K562 (cell line): ENCODE results near the gene NDUFB1. TPM values are rescaled to one million over a fixed set of nuclear protein-coding genes. Genes with fewer than 3 reads are reported as not detected.

Experiments
- AFF4 ChIP-seq: sonication (generic); formaldehyde crosslinking; IDR thresholded peaks from 2 replicates; pipeline ENCODE4 v1.8.0; 2023; ENCODE audit warnings: mild to moderate bottlenecking, missing genetic modification reagents
- BRCA1 ChIP-seq, 2 experiments: fragments of 450-650 bp in 1 of 2; sonication (generic) in 1 of 2; formaldehyde crosslinking in 1 of 2; IDR thresholded peaks; 2 replicates each; pipeline versions ENCODE4 v1.5.0 to v1.6.1; 2017 to 2020; ENCODE audit warnings: mild to moderate bottlenecking in 1 of 2, missing genetic modification reagents in 1 of 2
- CCAR2 ChIP-seq: fragments of 200-400 bp; formaldehyde crosslinking; IDR thresholded peaks from 2 replicates; pipeline ENCODE4 v1.6.1; 2017; ENCODE audit warnings: mild to moderate bottlenecking, low read depth, low read length
- CXXC5 ChIP-seq: fragments of 250-450 bp; sonication (Bioruptor Pico); IDR thresholded peaks from 2 replicates; pipeline ENCODE4 v1.8.0; 2022; ENCODE audit warnings: inconsistent platforms, mild to moderate bottlenecking, moderate library complexity
- ERF ChIP-seq: fragments of 450-650 bp; formaldehyde crosslinking; IDR thresholded peaks from 2 replicates; pipeline ENCODE4 v1.4.0; 2020; ENCODE audit warnings: mild to moderate bottlenecking, mixed read lengths
- HDGF ChIP-seq: fragments of 450-650 bp; IDR thresholded peaks from 2 replicates; pipeline ENCODE4 v1.6.1; 2016
- HEY1 ChIP-seq: fragments of 250-450 bp; sonication (Bioruptor Pico); IDR thresholded peaks from 2 replicates; pipeline ENCODE4 v1.5.0; 2020; ENCODE audit warnings: mild to moderate bottlenecking, moderate library complexity, borderline replicate concordance
- HOXB6 ChIP-seq: fragments of 250-450 bp; sonication (Bioruptor Pico); IDR thresholded peaks from 2 replicates; pipeline ENCODE4 v1.5.1; 2022; ENCODE audit warnings: mild to moderate bottlenecking, borderline replicate concordance
- POLR2B ChIP-seq: fragments of 450-650 bp; IDR thresholded peaks from 2 replicates; pipeline ENCODE4 v1.6.1; 2018; ENCODE audit warnings: low read depth; ENCODE audit not compliant: partially characterized antibody
- POLR2G ChIP-seq: fragments of 200-400 bp; formaldehyde crosslinking; IDR thresholded peaks from 2 replicates; pipeline ENCODE4 v1.6.1; 2017; ENCODE audit warnings: low read depth, mild to moderate bottlenecking, antibody characterized with exemption, low read length, moderate library complexity
- RBBP5 ChIP-seq: fragments of 200-600 bp; sonication (generic); IDR thresholded peaks from 2 replicates; pipeline ENCODE4 v1.6.1; 2012; ENCODE audit warnings: borderline replicate concordance, mild to moderate bottlenecking, low read length, control low read depth, inconsistent platforms; ENCODE audit not compliant: insufficient read depth, poor library complexity, severe bottlenecking
- RBM25 ChIP-seq: fragments of 200-400 bp; formaldehyde crosslinking; IDR thresholded peaks from 2 replicates; pipeline ENCODE4 v1.6.1; 2018; ENCODE audit warnings: low read length, low read depth, moderate library complexity; ENCODE audit not compliant: severe bottlenecking
- TGIF2 ChIP-seq: sonication (generic); formaldehyde crosslinking; IDR thresholded peaks from 2 replicates; pipeline ENCODE4 v1.8.1; 2022; ENCODE audit warnings: mild to moderate bottlenecking, missing genetic modification reagents, moderate library complexity
- THRA ChIP-seq: fragments of 450-650 bp; IDR thresholded peaks from 2 replicates; pipeline ENCODE4 v1.6.1; 2017; ENCODE audit warnings: mild to moderate bottlenecking, moderate library complexity
- TOE1 ChIP-seq, 2 experiments: fragments of 450-650 bp in 1 of 2; sonication (generic) in 1 of 2; formaldehyde crosslinking in 1 of 2; IDR thresholded peaks; 2 replicates each; pipeline versions ENCODE4 v1.7.1 to v1.8.0; 2016 to 2022; ENCODE audit warnings: borderline replicate concordance in 2 of 2, mild to moderate bottlenecking in 2 of 2, antibody characterized with exemption in 1 of 2, inconsistent platforms in 1 of 2, low read depth in 1 of 2, missing genetic modification reagents in 1 of 2, moderate library complexity in 1 of 2
- ZBTB17 ChIP-seq: fragments of 450-650 bp; formaldehyde crosslinking; IDR thresholded peaks from 2 replicates; pipeline ENCODE4 v1.4.0; 2020; ENCODE audit warnings: mild to moderate bottlenecking
- ZNF232 ChIP-seq: sonication (generic); formaldehyde crosslinking; IDR thresholded peaks from 2 replicates; pipeline ENCODE4 v1.8.0; 2022; ENCODE audit warnings: mild to moderate bottlenecking, missing genetic modification reagents
- ZNF354B ChIP-seq: fragments of 250-450 bp; sonication (Bioruptor Pico); IDR thresholded peaks from 2 replicates; pipeline ENCODE4 v1.4.0; 2020
- ZNF695 ChIP-seq: fragments of 450-650 bp; formaldehyde crosslinking; IDR thresholded peaks from 2 replicates; pipeline ENCODE4 v1.4.0; 2020; ENCODE audit warnings: mild to moderate bottlenecking, moderate library complexity
- polyA plus RNA-seq, 8 experiments: library from polyadenylated mRNA; depleted of rRNA in 4 of 8; stranded (reverse) in 5 of 8; unstranded in 3 of 8; fragments of >200 nt; fragmentation: Nextera tagmentation in 2 of 8; fragmentation: Illumina TruSeq in 1 of 8; extraction: Ambion mirVana in 2 of 8; extraction: Trizol in 1 of 8; gene quantifications; 2 replicates each; pipeline versions ENCODE4 v1.2.1 to v1.2.3, GENCODE V29; 2011 to 2014; ENCODE audit warnings: inconsistent platforms in 1 of 8, missing spikeins in 1 of 8
- total RNA-seq, 7 experiments: library from RNA; depleted of rRNA in 6 of 7; stranded (reverse); fragments of >200 nt in 6 of 7; fragmentation: Illumina TruSeq in 2 of 7; extraction: Trizol in 2 of 7; gene quantifications; 2 replicates each; pipeline versions ENCODE4 v1.2.1 to v1.2.3, GENCODE V29; 2011 to 2021; ENCODE audit warnings: low replicate concordance in 1 of 7
- TF ChIP-seq, protein P1 (sequence below): fragments of 200-800 bp; sonication (Bioruptor generic); IDR thresholded peaks from 2 replicates; pipeline ENCODE4 v1.6.1; 2017; ENCODE audit warnings: missing genetic modification characterization, missing compliant biosample characterization

The NDUFB1 gene
- total and polyA plus RNA-seq, 9 of the 15 experiments (the other 6 are each of a cell fraction or from before 2014, with no cell fraction given): 102 to 767 (median 325) TPM

DNA sequence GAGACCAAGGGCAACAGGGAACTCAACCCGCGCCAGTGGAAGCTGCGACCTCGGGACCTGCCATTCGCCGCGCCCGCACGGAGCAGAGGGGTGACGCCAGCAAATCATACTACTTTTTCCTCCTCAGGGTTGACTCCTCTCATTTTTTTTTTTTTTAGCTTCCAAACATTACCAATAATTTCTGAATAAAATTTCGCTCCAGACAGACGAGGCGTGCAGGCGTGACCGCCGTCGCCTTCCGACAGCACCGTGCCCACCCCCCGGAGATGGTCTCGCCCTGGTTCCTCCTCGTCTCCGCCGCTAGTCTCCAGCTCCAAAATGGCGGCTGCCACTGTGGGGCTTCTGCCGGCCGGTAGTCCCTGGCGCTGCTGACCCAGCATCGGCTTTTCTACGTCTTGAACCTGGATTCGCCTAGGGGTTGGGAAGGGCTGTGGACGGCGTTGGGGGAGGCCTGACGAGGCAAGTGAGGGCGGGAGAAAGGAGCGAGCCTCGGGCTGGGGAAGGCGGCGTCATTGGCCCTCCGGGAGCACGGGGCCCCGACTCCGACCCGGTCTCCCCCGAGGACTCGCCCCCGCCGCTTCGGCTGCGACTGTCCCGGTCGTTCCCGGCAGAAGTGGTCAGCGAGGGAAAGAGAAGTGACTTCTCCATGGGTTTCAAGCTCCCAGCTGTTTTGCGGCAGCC, at the start of gene NDUFB1, which contains the start of gene CPSF2 (continued):
- TF ChIP-seq, protein P1, sequence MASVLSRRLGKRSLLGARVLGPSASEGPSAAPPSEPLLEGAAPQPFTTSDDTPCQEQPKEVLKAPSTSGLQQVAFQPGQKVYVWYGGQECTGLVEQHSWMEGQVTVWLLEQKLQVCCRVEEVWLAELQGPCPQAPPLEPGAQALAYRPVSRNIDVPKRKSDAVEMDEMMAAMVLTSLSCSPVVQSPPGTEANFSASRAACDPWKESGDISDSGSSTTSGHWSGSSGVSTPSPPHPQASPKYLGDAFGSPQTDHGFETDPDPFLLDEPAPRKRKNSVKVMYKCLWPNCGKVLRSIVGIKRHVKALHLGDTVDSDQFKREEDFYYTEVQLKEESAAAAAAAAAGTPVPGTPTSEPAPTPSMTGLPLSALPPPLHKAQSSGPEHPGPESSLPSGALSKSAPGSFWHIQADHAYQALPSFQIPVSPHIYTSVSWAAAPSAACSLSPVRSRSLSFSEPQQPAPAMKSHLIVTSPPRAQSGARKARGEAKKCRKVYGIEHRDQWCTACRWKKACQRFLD (CRISPR knock-in tag): no peak
- TF ChIP-seq THRA (no peak), POLR2B (peak; percentile 79), ERF (CRISPR knock-in tag) (no peak), BRCA1 (IDR thresholded peaks at IDR 0.05) (no peak), BRCA1 (CRISPR knock-in tag; IDR thresholded peaks at IDR 0.05) (no peak), ZBTB17 (CRISPR knock-in tag) (no peak), CXXC5 (CRISPR knock-in tag) (peak; percentile 73), AFF4 (CRISPR knock-in tag) (peak; percentile 9; the same call in 1 of the 2 replicates), CCAR2 (no peak), POLR2G (peak; percentile 99), ZNF232 (CRISPR knock-in tag) (no peak), ZNF354B (no peak), RBBP5 (peak; percentile 89), HEY1 (CRISPR knock-in tag) (no peak), HDGF (no peak), TGIF2 (CRISPR knock-in tag) (no peak), ZNF695 (no peak), HOXB6 (CRISPR knock-in tag) (no peak), RBM25 (no peak), TOE1 (IDR thresholded peaks at IDR 0.05; ENCODE audit: borderline replicate concordance) (peak; percentile 98), TOE1 (CRISPR knock-in tag; IDR thresholded peaks at IDR 0.05; ENCODE audit: borderline replicate concordance, low read depth) (no peak)
